Measurements from ENCODE around the gene DNASE1L2.
A peak's percentile ranks its signal among the peaks of the same experiment; 100 is the strongest.

The DNASE1L2 gene

DNA sequence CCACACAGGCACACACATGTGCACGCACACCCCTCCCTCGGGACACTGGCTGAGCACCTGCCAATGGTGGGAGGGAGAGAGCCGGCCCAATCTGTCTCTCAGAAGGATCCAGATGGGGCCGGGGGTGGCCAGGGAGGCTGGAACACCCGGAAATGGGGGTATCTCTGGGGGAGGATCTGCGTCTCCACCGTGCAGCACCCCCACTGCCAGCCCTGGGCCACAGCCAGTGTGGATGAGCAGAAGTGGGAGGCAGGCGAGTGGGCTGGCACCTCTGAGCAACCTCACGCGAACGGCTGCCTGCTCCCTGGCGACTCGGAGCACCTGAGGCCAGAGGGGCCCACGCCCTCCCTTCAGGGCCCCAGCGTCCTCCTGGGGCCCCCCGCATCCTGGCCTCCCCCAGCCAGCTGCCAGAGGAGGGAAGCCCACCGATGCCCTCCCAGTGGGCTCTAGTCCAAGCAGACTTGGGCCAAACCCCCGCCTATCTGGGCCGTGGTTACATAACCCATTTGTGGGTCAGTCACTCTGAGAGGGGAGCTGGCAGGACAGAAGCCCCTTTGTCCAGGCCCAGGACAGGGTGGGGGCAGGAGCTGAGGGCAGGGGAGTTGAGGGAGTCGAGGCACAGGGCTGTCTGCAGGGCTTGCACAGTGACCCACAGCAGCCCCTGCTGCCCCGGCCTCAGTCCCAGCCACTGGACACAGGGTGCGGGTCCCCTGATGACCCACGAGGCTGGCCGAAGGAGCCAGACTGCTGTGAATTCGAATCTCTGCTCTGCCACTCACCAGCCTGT, 45.4 kb upstream of the DNASE1L2 start:
- in situ Hi-C loops (cut with HindIII; ENCODE audit: low sequenced_read_pairs): no loop called here
- no peak overlapping the region for H3K4me3 ChIP-seq (ENCODE audit: low read depth, low read length)
- TF ChIP-seq, protein P1, sequence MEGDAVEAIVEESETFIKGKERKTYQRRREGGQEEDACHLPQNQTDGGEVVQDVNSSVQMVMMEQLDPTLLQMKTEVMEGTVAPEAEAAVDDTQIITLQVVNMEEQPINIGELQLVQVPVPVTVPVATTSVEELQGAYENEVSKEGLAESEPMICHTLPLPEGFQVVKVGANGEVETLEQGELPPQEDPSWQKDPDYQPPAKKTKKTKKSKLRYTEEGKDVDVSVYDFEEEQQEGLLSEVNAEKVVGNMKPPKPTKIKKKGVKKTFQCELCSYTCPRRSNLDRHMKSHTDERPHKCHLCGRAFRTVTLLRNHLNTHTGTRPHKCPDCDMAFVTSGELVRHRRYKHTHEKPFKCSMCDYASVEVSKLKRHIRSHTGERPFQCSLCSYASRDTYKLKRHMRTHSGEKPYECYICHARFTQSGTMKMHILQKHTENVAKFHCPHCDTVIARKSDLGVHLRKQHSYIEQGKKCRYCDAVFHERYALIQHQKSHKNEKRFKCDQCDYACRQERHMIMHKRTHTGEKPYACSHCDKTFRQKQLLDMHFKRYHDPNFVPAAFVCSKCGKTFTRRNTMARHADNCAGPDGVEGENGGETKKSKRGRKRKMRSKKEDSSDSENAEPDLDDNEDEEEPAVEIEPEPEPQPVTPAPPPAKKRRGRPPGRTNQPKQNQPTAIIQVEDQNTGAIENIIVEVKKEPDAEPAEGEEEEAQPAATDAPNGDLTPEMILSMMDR (IDR thresholded peaks at IDR 0.05; ENCODE audit: low read depth, low read length): no peak
- DNase-seq (ENCODE audit: low read depth, low spot score): no peak

DNA sequence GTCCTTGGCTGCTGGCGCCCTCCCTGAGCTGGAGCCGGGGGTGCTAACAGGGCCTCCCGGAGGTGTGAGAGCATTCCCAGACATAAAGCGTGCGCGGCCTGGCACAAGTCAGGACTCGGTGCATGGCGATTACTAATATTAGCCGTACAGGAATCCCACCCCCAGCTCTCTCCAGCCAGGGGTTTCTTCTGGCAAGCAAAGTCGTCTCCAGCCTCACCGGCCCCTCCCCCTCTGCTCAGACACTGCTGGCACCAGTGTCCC, 44.9 kb upstream of the DNASE1L2 start:
- DNase-seq (ENCODE audit: low read depth, low spot score): no peak
- no peak overlapping the region for H3K4me3 ChIP-seq (ENCODE audit: low read depth, low read length)
- TF ChIP-seq, protein P1 (IDR thresholded peaks at IDR 0.05; ENCODE audit: low read depth, low read length): no peak
- in situ Hi-C loops (cut with HindIII; ENCODE audit: low sequenced_read_pairs): no loop called here

DNA sequence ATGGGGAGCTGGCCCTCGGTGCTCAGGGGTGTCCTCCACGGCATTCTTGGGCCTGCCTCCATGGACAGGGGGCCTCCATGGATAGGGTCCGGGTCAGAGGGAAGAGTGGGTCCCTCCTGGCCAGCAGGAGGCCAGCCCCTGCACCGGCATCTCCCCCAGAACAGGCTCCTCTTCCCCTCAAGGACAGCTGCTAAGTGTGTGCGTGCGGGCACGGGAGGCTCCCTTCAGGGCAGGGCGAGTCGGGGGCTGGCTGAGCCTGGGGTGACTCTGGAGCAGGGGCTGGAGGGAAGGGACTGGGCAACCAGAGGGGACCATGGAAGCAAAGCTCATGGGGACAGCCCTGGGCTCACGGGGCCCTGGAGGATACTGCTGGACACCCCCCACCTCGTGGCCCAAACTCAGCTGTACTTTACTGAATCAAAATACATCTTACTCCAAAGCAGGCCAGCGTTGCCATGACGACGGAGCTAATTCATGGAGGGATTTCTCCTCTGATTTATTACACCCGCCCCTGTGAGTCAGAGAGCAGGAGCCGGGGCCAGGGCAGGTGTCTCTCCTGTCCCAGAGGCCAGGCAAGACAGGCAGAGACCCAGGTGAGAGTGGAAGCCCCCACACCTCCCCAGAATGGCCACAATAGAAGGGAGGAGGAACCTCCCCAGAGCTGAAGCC, 41.9 kb upstream of the DNASE1L2 start:
- DNase-seq (ENCODE audit: low read depth, low spot score): no peak
- H3K4me3 ChIP-seq (ENCODE audit: low read depth, low read length): no peak overlapping the region
- in situ Hi-C loops (cut with HindIII; ENCODE audit: low sequenced_read_pairs): no loop called here
- TF ChIP-seq, protein P1 (IDR thresholded peaks at IDR 0.05; ENCODE audit: low read depth, low read length): no peak

DNA sequence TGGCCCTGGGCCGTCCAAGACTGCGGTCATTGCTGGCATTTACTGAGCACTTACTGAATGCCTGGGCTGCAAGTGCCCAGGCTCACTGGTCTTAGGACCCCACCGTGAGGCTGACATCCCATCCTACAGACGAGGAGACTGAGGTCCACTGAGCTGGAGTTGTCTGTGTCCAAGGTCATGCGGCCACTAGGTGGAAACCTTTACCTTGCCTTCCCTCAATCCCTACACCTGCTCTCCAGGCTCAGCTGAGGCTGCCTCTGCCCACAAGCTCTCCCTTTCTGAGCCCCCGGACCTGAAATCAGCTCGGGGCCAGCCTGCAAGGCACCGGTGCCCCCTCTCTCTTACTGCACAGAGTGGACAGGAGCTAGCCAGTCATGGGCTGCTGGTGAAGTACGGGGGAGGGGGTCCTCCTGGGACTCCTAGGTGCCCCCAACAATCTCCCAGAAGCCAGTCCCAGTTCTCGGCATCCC, 41.4 kb upstream of the DNASE1L2 start:
- DNase-seq (ENCODE audit: low read depth, low spot score): peak; percentile 22
- H3K4me3 ChIP-seq (ENCODE audit: low read depth, low read length): no peak overlapping the region
- TF ChIP-seq, protein P1 (IDR thresholded peaks at IDR 0.05; ENCODE audit: low read depth, low read length): peak; percentile 41
- in situ Hi-C loops (cut with HindIII; ENCODE audit: low sequenced_read_pairs): no loop called here

DNA sequence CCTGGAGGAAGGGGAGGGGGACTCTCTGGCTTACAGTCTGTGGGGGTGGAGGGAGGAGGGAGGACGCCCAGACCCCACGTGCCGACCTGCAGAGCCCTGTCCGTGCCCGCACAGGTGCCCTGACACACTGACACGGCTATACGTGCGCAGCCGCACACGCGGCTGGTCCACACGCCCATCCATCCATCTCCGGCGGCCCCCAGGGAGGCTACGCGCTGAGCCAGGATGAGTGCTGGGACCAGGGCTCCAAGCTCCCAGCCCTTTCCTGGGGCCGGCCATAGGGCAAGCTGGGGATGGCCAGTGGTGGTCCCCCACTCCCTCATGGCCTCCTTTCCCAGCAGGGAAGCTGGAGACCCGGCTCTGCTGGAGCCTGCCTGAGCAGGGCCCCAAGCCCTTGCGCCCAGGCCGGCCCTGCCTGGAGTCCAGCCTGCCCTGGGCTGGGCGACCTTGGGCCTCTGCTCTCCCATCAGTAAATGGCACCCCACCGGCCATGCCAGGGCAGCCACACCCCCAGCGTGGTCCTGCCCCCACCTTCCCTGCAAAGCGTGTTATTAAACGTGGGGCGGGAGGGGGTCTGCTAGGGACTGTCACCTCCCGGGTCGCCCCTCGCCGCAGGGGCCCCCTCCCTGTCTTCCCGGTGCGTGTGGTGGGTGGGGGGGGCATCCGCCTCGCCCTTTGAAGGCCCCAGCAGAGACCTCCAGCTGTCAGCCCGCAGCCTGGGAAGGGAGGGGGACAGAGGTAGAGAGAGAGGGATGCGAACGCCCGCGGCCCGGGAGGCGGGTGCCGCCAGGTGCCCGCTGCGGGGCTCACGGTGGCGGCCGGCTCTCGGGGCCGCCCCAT, 40.7 kb upstream of the DNASE1L2 start:
- in situ Hi-C loops (cut with HindIII; ENCODE audit: low sequenced_read_pairs): no loop called here
- TF ChIP-seq, protein P1 (IDR thresholded peaks at IDR 0.05; ENCODE audit: low read depth, low read length): no peak
- no peak for DNase-seq (ENCODE audit: low read depth, low spot score)
- no peak overlapping the region for H3K4me3 ChIP-seq (ENCODE audit: low read depth, low read length)

DNA sequence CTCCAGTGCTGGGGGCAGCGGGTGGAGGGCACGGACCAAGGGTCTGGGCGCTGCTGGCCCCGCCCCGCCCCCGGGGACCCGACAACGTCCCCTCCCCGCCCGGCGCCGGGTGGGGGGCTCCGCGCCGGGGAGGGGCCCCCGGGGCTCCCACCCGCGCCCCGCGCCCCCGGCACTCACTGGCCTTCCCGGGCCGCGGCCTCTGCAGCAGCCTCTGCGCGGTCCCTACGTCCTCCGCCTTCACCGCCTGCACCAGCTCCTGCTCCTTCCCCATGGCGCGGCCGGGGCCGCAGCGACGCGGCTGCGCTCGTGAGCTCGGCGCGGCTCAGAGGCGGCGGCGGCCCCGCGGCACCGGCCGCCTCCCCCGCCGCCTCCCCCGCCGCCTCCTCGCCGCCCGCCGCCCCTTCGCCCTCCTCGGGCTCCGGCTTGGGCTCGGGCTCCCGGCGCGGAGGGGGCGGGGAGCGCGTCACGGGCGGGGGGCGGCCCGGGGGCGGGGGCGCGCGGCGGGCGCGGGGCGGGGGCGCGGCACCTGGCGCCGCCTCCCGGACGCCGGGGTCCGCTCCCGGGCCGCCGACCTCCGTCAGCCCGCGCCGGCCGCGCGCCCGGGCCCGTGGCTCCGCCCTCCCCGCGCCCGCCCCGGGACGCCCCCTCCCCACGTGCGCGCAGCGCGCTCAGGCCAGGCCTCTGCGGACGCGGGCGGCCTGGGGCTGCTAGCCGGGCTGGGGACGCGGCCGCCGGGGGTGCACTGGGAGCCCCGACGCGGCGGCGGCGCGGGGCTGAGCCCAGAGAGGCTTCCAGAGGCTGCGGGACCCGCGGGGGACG, 39.9 kb upstream of the DNASE1L2 start, which contains the start of gene CASKIN1:
TSS of gene CASKIN1 (minus strand) at position 444 of the 819 bp plus-strand sequence. CDS start at position 271, 173 bp downstream.
- in situ Hi-C loops (cut with HindIII; ENCODE audit: low sequenced_read_pairs): no loop called here
- TF ChIP-seq, protein P1 (IDR thresholded peaks at IDR 0.05; ENCODE audit: low read depth, low read length): no peak
- no peak within 1 kb of the TSS for H3K4me3 ChIP-seq (ENCODE audit: low read depth, low read length)
- DNase-seq (ENCODE audit: low read depth, low spot score): no peak
